ENCODE results near the gene HAUS1. TPM values are rescaled to one million over a fixed set of nuclear protein-coding genes. Genes with fewer than 3 reads are reported as not detected.

The HAUS1 gene
- total and polyA plus RNA-seq, 2 experiments from 2014 or later, result 163 to 216 TPM

DNA sequence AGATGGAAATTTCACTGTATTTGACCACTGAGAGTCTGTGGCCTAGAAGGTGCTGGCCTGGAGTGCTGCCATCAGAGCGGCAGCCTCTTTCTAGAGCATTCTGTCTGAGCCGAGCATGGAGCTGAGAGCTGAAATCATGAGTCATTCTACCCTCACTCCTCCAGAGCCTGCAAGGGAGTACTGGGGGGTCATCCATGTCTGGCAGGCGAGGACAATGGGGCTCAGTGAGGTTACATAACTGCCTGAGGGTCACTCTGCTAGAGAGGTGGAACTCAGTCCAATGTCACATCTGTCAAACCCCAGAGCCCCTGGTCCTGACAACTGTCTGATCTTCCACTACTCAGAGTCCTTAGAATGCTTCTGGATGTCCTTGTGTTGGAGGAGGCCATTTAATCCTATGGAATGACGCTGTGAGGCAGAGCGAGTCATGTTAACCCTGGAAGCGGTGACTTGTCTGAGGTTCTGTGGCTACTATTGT lies 65.3 kb downstream of the HAUS1 start (continued):
- TF ChIP-seq, protein P1, sequence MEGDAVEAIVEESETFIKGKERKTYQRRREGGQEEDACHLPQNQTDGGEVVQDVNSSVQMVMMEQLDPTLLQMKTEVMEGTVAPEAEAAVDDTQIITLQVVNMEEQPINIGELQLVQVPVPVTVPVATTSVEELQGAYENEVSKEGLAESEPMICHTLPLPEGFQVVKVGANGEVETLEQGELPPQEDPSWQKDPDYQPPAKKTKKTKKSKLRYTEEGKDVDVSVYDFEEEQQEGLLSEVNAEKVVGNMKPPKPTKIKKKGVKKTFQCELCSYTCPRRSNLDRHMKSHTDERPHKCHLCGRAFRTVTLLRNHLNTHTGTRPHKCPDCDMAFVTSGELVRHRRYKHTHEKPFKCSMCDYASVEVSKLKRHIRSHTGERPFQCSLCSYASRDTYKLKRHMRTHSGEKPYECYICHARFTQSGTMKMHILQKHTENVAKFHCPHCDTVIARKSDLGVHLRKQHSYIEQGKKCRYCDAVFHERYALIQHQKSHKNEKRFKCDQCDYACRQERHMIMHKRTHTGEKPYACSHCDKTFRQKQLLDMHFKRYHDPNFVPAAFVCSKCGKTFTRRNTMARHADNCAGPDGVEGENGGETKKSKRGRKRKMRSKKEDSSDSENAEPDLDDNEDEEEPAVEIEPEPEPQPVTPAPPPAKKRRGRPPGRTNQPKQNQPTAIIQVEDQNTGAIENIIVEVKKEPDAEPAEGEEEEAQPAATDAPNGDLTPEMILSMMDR (conservative IDR thresholded peaks at IDR 0.05; ENCODE audit: low read depth in 2 of 2), result no peak
- TF ChIP-seq NANOG (IDR thresholded peaks at IDR 0.05; ENCODE audit: borderline replicate concordance) (no peak), ZNF331 (CRISPR knock-in tag; IDR thresholded peaks at IDR 0.05; ENCODE audit: low read depth) (no peak)

DNA sequence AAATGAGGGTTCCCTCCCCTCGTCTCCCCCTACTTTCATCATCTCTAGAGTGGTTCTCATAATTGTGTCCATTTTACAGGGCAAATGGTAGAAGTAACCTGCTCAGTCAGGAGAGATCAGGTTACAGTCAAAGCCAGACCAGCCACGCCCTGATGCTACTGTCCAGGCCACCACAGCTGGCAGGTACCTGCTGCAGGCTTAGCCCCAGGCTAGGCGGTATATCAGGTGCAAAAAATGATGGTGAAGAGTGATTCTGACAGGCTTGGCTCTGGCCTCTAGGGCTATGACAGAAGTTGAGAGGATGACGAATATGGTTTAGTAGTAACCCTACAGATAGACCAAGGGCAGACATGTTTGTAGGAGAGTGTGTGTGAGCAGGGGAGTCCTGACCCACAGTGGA lies 67.1 kb downstream of the HAUS1 start:
- Histone ChIP-seq H3K27me3 (ENCODE audit: insufficient read depth) (no peaks in the 10 kb centered on the region), H4K20me1 (replicated peaks; ENCODE audit: insufficient read depth) (peaks cover 13% of the 10 kb centered on the region), H2AFZ (no peak overlapping the region), H3K9me2 (ENCODE audit: insufficient read depth) (no peaks in the 10 kb centered on the region), H3K4me1 (ENCODE audit: insufficient read depth) (peaks cover 16% of the 10 kb centered on the region), H3K79me2 (replicated peaks; ENCODE audit: insufficient read depth) (peaks cover 14% of the 10 kb centered on the region), H3F3A (replicated peaks; ENCODE audit: low read depth) (0 out of 2 replicates have a peak, but pooled peaks cover 6% of the 10 kb centered on the region), H3K36me3 (ENCODE audit: insufficient read depth) (no peaks in the 10 kb centered on the region), H3K27ac (ENCODE audit: low read depth) (no peak overlapping the region), H3K4me2 (no peak overlapping the region), H3K4me3 (no peak overlapping the region)
- no peak overlapping the region for H3K4me3 Mint-ChIP-seq
- DNase-seq (ENCODE audit: low spot score), result no peak
- ATAC-seq, result no peak
- H3K4me1 Mint-ChIP-seq, result peaks cover 32% of the 10 kb centered on the region
- TF ChIP-seq, protein P2, sequence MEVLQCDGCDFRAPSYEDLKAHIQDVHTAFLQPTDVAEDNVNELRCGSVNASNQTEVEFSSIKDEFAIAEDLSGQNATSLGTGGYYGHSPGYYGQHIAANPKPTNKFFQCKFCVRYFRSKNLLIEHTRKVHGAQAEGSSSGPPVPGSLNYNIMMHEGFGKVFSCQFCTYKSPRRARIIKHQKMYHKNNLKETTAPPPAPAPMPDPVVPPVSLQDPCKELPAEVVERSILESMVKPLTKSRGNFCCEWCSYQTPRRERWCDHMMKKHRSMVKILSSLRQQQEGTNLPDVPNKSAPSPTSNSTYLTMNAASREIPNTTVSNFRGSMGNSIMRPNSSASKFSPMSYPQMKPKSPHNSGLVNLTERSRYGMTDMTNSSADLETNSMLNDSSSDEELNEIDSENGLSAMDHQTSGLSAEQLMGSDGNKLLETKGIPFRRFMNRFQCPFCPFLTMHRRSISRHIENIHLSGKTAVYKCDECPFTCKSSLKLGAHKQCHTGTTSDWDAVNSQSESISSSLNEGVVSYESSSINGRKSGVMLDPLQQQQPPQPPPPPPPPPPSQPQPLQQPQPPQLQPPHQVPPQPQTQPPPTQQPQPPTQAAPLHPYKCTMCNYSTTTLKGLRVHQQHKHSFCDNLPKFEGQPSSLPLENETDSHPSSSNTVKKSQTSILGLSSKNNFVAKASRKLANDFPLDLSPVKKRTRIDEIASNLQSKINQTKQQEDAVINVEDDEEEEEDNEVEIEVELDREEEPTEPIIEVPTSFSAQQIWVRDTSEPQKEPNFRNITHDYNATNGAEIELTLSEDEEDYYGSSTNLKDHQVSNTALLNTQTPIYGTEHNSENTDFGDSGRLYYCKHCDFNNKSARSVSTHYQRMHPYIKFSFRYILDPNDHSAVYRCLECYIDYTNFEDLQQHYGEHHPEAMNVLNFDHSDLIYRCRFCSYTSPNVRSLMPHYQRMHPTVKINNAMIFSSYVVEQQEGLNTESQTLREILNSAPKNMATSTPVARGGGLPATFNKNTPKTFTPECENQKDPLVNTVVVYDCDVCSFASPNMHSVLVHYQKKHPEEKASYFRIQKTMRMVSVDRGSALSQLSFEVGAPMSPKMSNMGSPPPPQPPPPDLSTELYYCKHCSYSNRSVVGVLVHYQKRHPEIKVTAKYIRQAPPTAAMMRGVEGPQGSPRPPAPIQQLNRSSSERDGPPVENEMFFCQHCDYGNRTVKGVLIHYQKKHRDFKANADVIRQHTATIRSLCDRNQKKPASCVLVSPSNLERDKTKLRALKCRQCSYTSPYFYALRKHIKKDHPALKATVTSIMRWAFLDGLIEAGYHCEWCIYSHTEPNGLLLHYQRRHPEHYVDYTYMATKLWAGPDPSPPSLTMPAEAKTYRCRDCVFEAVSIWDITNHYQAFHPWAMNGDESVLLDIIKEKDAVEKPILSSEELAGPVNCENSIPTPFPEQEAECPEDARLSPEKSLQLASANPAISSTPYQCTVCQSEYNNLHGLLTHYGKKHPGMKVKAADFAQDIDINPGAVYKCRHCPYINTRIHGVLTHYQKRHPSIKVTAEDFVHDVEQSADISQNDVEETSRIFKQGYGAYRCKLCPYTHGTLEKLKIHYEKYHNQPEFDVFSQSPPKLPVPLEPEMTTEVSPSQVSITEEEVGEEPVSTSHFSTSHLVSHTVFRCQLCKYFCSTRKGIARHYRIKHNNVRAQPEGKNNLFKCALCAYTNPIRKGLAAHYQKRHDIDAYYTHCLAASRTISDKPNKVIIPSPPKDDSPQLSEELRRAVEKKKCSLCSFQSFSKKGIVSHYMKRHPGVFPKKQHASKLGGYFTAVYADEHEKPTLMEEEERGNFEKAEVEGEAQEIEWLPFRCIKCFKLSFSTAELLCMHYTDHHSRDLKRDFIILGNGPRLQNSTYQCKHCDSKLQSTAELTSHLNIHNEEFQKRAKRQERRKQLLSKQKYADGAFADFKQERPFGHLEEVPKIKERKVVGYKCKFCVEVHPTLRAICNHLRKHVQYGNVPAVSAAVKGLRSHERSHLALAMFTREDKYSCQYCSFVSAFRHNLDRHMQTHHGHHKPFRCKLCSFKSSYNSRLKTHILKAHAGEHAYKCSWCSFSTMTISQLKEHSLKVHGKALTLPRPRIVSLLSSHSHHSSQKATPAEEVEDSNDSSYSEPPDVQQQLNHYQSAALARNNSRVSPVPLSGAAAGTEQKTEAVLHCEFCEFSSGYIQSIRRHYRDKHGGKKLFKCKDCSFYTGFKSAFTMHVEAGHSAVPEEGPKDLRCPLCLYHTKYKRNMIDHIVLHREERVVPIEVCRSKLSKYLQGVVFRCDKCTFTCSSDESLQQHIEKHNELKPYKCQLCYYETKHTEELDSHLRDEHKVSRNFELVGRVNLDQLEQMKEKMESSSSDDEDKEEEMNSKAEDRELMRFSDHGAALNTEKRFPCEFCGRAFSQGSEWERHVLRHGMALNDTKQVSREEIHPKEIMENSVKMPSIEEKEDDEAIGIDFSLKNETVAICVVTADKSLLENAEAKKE (CRISPR knock-in tag; IDR thresholded peaks at IDR 0.05), result no peak
- TF ChIP-seq EZH2phosphoT487 (IDR thresholded peaks at IDR 0.05; ENCODE audit: unreplicated experiment), result no peak
- H3K36me3 Mint-ChIP-seq (ENCODE audit: low read depth), result no peaks in the 10 kb centered on the region
- peaks cover 21% of the 10 kb centered on the region for H3K27me3 Mint-ChIP-seq (ENCODE audit: insufficient read depth, low read depth, poor library complexity)
- H3K27ac Mint-ChIP-seq, result no peak overlapping the region
- H3K9me3 Mint-ChIP-seq, result no peaks in the 10 kb centered on the region

All from GM23338 (cell line).